Fibroblast of lung (primary cell): ENCODE results near the gene TMEM266. TPM values are rescaled to one million over a fixed set of nuclear protein-coding genes. Genes with fewer than 3 reads are reported as not detected.

Experiments
- DNase-seq, 2 donors: peaks; one replicate each; pipeline versions ENCODE4 v3.0.0 to v3.0.0-alpha.2; 2010; ENCODE audit warnings: low read depth in 2 of 2
- H2AFZ ChIP-seq: 2 replicates; pipeline ENCODE4 v1.5.1; 2012; ENCODE audit warnings: low read length, control low read depth, inconsistent platforms
- H3K27ac ChIP-seq: 2 replicates; pipeline ENCODE4 v1.5.1; 2011; ENCODE audit warnings: low read length, control low read depth; ENCODE audit not compliant: insufficient read depth
- H3K27me3 ChIP-seq: 2 replicates; pipeline ENCODE4 v1.5.1; 2011; ENCODE audit warnings: mild to moderate bottlenecking, low read length; ENCODE audit not compliant: control insufficient read depth, insufficient read depth
- H3K36me3 ChIP-seq: 2 replicates; pipeline ENCODE4 v1.5.1; 2011; ENCODE audit warnings: low read length; ENCODE audit not compliant: control insufficient read depth, insufficient read depth
- H3K4me1 ChIP-seq: 2 replicates; pipeline ENCODE4 v1.5.1; 2011; ENCODE audit warnings: low read length; ENCODE audit not compliant: control insufficient read depth, insufficient read depth; ENCODE audit errors: extremely low read depth
- H3K4me2 ChIP-seq: 2 replicates; pipeline ENCODE4 v1.5.1; 2011; ENCODE audit warnings: low read length, control low read depth; ENCODE audit not compliant: insufficient read depth; ENCODE audit errors: extremely low read depth
- H3K4me3 ChIP-seq, 4 experiments: fragments of 200-600 bp in 1 of 4; sonication (generic) in 1 of 4; replicated peaks in 1 of 4; 2 replicates each; pipeline ENCODE4 v1.5.1; 2011 to 2016; ENCODE audit warnings: low read length in 4 of 4, low read depth in 3 of 4, mild to moderate bottlenecking in 3 of 4, control low read depth in 2 of 4, inconsistent platforms in 1 of 4, mixed read lengths in 1 of 4; ENCODE audit not compliant: insufficient read depth in 1 of 4; ENCODE audit errors: control extremely low read depth in 1 of 4
- H3K79me2 ChIP-seq: 2 replicates; pipeline ENCODE4 v1.5.1; 2012; ENCODE audit warnings: mild to moderate bottlenecking, low read length, inconsistent platforms; ENCODE audit not compliant: control insufficient read depth, insufficient read depth
- H3K9ac ChIP-seq: 2 replicates; pipeline ENCODE4 v1.5.1; 2011; ENCODE audit warnings: mild to moderate bottlenecking, low read length, control low read depth; ENCODE audit not compliant: insufficient read depth
- H3K9me3 ChIP-seq: 2 replicates; pipeline ENCODE4 v1.5.1; 2012; ENCODE audit warnings: low read depth, low read length; ENCODE audit not compliant: control insufficient read depth, insufficient read depth
- H4K20me1 ChIP-seq: 2 replicates; pipeline ENCODE4 v1.5.1; 2011; ENCODE audit warnings: low read length; ENCODE audit not compliant: control insufficient read depth, insufficient read depth; ENCODE audit errors: extremely low read depth
- EZH2 ChIP-seq: IDR thresholded peaks from 2 replicates; pipeline ENCODE4 v1.5.1; 2012; ENCODE audit warnings: low read length, control low read depth, mild to moderate bottlenecking; ENCODE audit errors: missing control alignments
- polyA plus RNA-seq, 2 donors: library from polyadenylated mRNA; depleted of rRNA in 1 of 2; stranded (reverse) in 1 of 2; unstranded in 1 of 2; fragments of >200 nt; gene quantifications; 2 replicates each; pipeline ENCODE4 v1.2.1, GENCODE V29; 2011 to 2012; ENCODE audit warnings: missing spikeins in 1 of 2
- total RNA-seq: library from RNA; depleted of rRNA; stranded (reverse); fragments of >200 nt; gene quantifications from 2 replicates; pipeline ENCODE4 v1.2.1, GENCODE V29; 2014
- TF ChIP-seq, protein P1 (sequence below), 2 donors: IDR thresholded peaks in 1 of 2; conservative IDR thresholded peaks in 1 of 2; 1 replicate in 1 of 2; 2 replicates in 1 of 2; pipeline ENCODE4 v1.5.1; 2011 to 2012; ENCODE audit warnings: low read length in 2 of 2, control low read depth in 1 of 2, inconsistent platforms in 1 of 2, low read depth in 1 of 2, mild to moderate bottlenecking in 1 of 2

Gene TMEM266
- total and polyA plus RNA-seq, 2 donors (not counting 1 experiment from before 2014, with no cell fraction given): 0.09 to 0.33 TPM

DNA sequence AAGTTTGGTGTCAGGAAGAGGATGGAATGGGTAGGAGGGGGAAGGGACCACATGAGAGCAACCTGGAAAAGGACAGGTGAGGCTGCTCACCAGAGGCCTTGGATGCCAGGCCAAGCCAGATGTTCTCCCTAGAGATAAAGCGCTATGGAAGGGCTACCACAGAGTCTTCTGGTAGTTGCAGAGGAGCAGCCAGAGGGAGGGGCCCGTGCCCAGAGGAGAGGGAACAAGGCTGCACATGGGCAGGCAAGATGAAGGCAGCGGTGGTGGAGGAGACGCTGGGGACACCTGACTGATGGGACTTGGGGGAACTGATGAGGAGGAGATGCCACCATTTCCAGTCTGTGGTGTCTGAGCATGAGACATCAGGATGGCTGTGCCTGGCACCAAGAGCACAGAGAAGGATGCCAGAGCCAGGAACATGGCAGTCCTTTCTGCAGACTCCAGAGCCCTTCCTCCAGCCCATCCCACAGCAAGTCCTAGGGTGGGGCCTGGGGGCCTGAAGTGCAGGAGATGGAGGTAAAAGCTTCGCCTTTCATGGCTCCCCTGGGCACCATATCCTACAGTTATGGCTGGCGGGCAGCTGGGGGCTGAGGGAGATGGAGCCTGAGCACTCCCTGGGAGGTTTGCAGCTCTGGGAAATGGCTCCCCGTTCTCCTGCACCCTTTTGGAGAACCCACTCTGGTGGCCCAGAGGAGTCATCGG lies 148.4 kb downstream of the TMEM266 start:
- DNase-seq: no peak
- peaks cover 2% of the 10 kb centered on the region for H3K36me3 ChIP-seq
- H3K9me3 ChIP-seq: no peaks in the 10 kb centered on the region
- no peaks in the 10 kb centered on the region for H4K20me1 ChIP-seq
- H3K4me3 ChIP-seq: no peak overlapping the region
- no peaks in the 10 kb centered on the region for H3K4me1 ChIP-seq
- no peak overlapping the region for H3K9ac ChIP-seq
- no peak overlapping the region for H2AFZ ChIP-seq
- no peak for TF ChIP-seq EZH2
- TF ChIP-seq, protein P1, sequence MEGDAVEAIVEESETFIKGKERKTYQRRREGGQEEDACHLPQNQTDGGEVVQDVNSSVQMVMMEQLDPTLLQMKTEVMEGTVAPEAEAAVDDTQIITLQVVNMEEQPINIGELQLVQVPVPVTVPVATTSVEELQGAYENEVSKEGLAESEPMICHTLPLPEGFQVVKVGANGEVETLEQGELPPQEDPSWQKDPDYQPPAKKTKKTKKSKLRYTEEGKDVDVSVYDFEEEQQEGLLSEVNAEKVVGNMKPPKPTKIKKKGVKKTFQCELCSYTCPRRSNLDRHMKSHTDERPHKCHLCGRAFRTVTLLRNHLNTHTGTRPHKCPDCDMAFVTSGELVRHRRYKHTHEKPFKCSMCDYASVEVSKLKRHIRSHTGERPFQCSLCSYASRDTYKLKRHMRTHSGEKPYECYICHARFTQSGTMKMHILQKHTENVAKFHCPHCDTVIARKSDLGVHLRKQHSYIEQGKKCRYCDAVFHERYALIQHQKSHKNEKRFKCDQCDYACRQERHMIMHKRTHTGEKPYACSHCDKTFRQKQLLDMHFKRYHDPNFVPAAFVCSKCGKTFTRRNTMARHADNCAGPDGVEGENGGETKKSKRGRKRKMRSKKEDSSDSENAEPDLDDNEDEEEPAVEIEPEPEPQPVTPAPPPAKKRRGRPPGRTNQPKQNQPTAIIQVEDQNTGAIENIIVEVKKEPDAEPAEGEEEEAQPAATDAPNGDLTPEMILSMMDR (conservative IDR thresholded peaks at IDR 0.05 in 1 of 2, IDR thresholded peaks at IDR 0.05 in 1 of 2; ENCODE audit: low read depth in 1 of 2, low read length in 2 of 2): no peak
- H3K27me3 ChIP-seq: no peaks in the 10 kb centered on the region
- no peak overlapping the region for H3K27ac ChIP-seq
- no peak overlapping the region for H3K4me2 ChIP-seq
- no peaks in the 10 kb centered on the region for H3K79me2 ChIP-seq

DNA sequence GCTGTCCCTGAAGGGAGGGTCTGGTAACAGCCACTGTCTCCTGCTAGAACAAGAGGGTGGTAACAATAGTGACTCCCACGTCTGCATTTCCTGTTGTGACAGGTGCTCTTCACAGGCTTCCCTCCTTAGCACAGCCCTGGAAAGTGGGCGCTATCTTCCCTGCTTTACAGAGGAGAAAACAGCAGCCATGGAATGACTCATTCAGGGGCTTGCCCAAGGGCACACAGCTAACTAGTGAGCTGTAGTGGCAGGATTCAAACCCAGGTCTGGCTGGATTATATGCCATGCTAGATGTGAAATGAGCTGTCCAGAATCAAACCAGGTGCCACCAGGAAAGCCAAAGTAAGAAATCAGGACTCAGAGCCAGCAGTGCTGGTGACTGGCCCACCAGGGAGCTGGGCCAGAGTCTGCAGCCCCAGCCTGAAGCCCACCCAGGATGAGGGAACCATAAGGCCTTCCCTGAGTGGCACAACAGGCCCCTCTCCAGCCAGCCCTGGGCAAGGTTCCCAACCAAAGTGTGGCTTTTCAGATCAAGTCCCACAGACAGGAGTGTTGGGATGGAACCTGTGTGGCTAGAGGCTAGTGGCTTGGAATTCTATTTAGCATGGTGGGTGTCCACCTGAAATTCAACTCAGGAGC lies 149.1 kb downstream of the TMEM266 start:
- no peak overlapping the region for H2AFZ ChIP-seq
- H3K9ac ChIP-seq: no peak overlapping the region
- no peaks in the 10 kb centered on the region for H3K4me1 ChIP-seq
- no peaks in the 10 kb centered on the region for H3K79me2 ChIP-seq
- H4K20me1 ChIP-seq: no peaks in the 10 kb centered on the region
- no peak overlapping the region for H3K4me3 ChIP-seq
- no peaks in the 10 kb centered on the region for H3K27me3 ChIP-seq
- H3K27ac ChIP-seq: no peak overlapping the region
- TF ChIP-seq, protein P1 (conservative IDR thresholded peaks at IDR 0.05 in 1 of 2, IDR thresholded peaks at IDR 0.05 in 1 of 2; ENCODE audit: low read depth in 1 of 2, low read length in 2 of 2): no peak
- no peak for TF ChIP-seq EZH2
- no peaks in the 10 kb centered on the region for H3K9me3 ChIP-seq
- DNase-seq: no peak
- H3K36me3 ChIP-seq: peaks cover 2% of the 10 kb centered on the region
- no peak overlapping the region for H3K4me2 ChIP-seq

DNA sequence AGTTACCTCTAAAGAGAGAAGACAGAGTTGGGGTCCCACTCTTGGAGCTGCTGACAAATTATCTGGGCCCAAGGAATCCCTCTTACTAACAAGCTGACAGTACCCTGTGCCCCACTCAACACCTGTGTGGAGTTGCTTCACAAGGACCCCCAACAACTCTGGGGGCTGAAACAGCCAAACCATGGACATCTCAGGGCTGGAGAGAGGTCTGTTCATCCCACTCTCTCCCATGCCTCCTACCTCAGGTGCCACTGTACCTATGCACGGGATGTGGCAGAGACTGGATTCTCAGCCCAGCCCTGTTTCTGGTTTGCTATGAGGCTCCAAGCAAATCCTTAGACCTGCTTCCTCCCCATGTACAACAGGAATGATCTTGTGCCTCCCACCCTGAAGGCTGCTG lies 149.7 kb downstream of the TMEM266 start:
- H3K79me2 ChIP-seq: no peaks in the 10 kb centered on the region
- H4K20me1 ChIP-seq: no peaks in the 10 kb centered on the region
- H3K27me3 ChIP-seq: no peaks in the 10 kb centered on the region
- peaks cover 2% of the 10 kb centered on the region for H3K36me3 ChIP-seq
- H3K4me2 ChIP-seq: no peak overlapping the region
- H2AFZ ChIP-seq: no peak overlapping the region
- H3K4me1 ChIP-seq: no peaks in the 10 kb centered on the region
- no peak for DNase-seq
- H3K27ac ChIP-seq: no peak overlapping the region
- H3K4me3 ChIP-seq: no peak overlapping the region
- TF ChIP-seq EZH2: no peak
- TF ChIP-seq, protein P1 (conservative IDR thresholded peaks at IDR 0.05 in 1 of 2, IDR thresholded peaks at IDR 0.05 in 1 of 2; ENCODE audit: low read depth in 1 of 2, low read length in 2 of 2): no peak
- no peaks in the 10 kb centered on the region for H3K9me3 ChIP-seq
- H3K9ac ChIP-seq: no peak overlapping the region
